GM18951 (cell line): ENCODE measurements around the gene SYNPO2.

Experiments used
- POLR2A ChIP-seq: IDR thresholded peaks from 4 replicates; pipeline ENCODE4 v1.6.1; 2011; ENCODE audit warnings: mild to moderate bottlenecking; ENCODE audit not compliant: insufficient read length, insufficient read depth; ENCODE audit errors: extremely low read depth
- in situ Hi-C: fragments of 300-500 bp; cut with MboI; formaldehyde crosslinking; loops from one replicate; pipeline ENCODE4 v1.12.0; 2022; ENCODE audit warnings: low sequenced_read_pairs, mixed read lengths, inconsistent platforms; ENCODE audit not compliant: unreplicated experiment

The SYNPO2 gene

DNA sequence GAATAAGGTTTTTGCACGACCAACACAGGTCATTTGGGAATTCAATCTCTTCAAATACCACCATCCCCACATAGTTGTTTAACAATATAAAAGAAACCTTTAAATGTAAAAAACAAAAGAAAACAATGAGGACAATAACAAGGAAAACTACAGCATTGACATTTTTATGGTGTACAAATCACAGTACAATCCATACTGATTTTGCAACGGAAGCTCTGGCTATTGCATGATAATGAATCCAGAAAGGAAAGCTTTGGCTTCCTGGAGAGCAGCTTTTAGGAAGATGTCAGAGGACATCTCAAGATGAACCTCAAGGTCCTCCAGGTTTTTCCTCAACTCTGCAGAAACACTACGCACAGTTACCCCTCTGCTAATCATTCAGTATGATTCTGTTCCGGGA is 135.4 kb downstream of the SYNPO2 start:
- in situ Hi-C loops: no loop called here
- no peak for TF ChIP-seq POLR2A

DNA sequence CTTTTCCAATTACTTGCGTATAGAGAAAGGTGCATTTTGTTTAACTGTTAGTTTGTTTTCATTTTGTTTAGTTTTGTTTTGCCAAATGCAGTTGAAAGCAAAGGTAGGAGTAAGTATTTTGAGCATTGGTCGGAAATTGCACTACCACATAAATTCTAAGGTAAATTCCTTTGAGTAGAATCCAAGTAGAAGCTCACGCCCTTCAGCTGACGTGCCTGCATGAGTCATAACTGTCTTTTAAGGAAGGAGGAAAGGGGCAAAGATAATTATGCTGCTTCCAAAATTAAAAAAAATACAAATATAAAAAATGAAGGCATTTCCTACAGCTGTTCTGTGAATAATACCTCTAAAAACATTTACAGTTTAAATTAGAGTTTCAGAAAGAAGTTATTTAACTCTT is 136.8 kb downstream of the SYNPO2 start:
- TF ChIP-seq POLR2A: no peak
- in situ Hi-C loops: loop anchor here (25.0 kb wide), 2 partner anchors 262 to 462 kb away; no protein-coding TSS in a partner anchor

DNA sequence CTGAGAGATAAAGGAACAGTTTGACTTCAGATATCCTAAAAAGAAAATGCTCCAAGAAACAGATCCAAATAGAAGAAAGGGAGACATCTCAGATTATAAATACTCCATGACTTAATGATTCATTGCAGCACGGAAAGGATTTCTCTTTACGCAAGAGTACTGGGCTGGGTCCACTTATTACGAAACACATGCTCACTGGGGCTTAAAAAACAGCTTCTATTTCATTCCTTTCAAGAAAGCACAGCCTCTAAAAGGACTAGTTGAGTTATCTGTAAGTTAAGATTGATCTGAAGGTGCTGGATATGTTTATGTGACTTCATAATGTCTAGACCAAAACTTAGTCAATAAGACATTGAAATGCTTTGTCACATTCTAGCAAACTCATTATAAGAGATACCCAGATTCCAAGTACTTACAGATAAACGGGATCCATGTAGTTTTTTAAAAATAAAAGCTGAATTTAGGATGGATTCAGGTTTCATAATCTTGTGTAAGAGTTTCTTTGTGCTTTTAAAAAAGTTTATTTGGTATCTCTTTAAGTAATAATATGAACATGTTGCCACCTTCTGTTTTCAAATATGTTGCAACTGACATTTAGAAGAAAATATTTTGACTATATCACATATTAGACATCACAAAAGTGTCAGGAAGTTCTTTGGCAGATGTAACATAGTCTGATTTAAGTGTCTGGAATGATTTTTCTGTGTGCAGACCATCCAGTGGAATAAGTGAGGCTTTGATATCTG is 137.4 kb downstream of the SYNPO2 start:
- in situ Hi-C loops: loop anchor here (25.0 kb wide), 2 partner anchors 261 to 461 kb away; no protein-coding TSS in a partner anchor
- TF ChIP-seq POLR2A: no peak

DNA sequence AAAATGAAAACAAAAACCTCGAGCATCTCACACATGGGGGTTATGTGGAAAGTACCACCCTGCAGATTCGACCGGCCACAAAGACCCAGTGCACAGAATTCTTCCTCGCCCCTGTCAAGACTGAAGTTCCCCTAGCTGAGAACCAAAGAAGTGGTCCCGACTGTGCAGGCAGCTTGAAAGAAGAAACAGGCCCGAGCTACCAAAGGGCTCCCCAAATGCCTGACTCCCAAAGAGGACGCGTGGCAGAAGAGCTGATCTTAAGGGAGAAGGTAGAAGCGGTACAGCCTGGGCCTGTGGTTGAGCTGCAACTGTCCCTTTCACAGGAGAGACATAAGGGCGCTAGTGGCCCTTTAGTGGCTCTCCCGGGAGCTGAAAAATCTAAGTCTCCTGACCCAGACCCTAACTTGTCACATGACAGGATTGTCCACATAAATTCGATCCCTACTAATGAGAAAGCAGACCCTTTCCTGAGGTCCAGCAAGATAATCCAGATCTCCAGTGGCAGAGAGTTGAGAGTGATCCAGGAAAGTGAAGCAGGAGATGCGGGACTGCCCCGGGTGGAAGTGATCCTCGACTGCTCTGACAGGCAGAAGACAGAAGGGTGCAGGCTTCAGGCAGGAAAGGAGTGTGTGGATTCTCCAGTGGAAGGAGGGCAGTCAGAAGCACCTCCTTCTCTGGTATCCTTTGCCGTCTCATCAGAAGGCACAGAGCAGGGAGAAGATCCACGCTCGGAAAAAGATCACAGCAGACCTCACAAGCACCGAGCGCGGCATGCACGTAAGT is 138.2 kb downstream of the SYNPO2 start:
- TF ChIP-seq POLR2A: no peak
- in situ Hi-C loops: loop anchor here (25.0 kb wide), 2 partner anchors 260 to 460 kb away; no protein-coding TSS in a partner anchor

DNA sequence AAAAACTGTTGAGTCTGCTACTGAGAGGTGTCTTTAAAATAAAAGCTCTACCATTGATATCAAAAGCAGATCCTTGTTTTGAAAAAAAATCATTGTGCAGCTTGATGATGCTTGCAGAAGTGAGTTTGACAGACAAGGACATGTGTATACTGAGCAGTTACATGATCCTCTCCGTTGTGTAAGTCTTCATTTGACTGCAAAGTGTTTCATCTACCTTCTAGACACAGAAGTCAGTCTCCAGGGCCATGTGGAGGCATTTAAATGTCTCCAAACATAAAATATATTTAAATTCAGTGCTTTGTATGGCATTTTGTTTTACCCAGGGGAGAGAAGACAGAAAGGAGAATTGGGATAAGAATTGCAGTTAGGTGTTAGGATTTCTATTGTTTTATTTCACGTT is 139.2 kb downstream of the SYNPO2 start:
- in situ Hi-C loops: loop anchor here (25.0 kb wide), 2 partner anchors 259 to 459 kb away; no protein-coding TSS in a partner anchor
- TF ChIP-seq POLR2A: no peak

DNA sequence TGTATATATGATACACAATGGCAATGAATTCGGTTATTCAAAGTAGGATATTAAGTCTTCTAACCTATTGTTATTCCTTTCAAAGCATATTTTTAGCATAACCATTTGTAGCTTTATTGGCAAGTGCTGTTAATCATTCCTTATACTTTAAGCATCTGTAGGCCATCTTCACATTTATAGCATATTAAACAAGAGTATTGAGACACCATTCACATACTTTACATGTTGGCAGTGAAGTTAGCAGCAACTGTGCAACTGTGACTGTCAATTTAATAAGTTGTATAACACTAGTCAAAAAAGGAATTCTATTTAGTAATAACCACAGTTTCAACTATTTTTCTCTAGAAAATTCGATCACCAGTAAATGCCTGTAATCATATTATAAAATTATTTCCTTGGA is 139.6 kb downstream of the SYNPO2 start:
- in situ Hi-C loops: loop anchor here (25.0 kb wide), 2 partner anchors 259 to 459 kb away; no protein-coding TSS in a partner anchor
- TF ChIP-seq POLR2A: no peak

DNA sequence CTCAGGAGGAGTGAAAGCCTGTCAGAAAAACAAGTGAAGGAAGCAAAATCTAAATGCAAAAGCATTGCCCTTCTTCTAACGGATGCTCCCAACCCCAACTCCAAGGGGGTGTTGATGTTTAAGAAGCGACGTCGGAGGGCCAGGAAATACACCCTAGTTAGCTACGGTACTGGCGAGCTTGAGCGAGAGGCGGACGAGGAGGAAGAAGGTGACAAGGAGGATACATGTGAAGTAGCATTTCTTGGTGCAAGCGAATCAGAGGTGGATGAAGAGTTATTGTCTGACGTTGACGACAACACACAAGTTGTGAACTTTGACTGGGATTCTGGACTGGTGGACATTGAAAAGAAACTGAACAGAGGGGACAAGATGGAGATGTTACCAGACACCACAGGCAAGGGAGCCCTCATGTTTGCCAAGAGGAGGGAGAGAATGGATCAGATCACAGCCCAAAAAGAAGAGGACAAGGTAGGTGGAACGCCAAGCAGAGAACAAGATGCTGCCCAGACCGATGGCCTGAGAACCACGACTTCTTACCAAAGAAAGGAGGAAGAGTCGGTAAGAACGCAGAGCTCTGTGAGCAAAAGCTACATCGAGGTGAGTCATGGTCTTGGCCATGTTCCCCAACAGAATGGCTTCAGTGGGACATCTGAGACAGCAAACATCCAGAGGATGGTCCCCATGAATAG is 141.3 kb downstream of the SYNPO2 start:
- TF ChIP-seq POLR2A: no peak
- in situ Hi-C loops: loop anchor here (25.0 kb wide), 2 partner anchors 257 to 457 kb away; no protein-coding TSS in a partner anchor

DNA sequence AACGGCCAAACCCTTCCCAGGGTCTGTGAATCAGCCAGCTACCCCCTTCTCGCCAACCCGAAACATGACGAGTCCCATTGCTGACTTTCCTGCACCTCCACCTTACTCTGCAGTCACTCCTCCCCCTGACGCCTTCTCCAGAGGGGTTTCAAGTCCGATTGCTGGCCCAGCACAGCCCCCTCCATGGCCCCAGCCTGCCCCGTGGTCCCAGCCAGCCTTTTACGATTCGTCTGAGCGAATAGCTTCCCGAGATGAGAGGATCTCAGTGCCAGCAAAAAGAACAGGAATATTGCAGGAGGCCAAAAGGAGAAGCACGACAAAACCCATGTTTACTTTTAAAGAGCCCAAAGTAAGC is 141.9 kb downstream of the SYNPO2 start:
- in situ Hi-C loops: loop anchor here (25.0 kb wide), 2 partner anchors 257 to 457 kb away; no protein-coding TSS in a partner anchor
- no peak for TF ChIP-seq POLR2A

DNA sequence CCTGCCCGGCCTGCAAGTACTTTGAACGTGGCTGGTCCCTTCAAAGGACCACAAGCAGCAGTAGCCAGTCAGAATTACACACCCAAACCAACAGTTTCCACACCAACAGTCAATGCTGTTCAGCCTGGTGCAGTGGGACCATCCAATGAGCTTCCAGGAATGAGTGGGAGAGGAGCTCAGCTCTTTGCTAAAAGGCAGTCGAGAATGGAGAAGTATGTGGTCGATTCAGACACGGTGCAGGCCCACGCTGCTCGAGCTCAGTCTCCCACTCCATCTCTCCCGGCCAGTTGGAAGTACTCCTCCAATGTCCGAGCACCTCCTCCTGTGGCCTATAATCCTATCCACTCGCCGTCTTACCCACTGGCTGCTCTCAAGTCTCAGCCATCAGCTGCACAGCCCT is 142.6 kb downstream of the SYNPO2 start:
- TF ChIP-seq POLR2A: no peak
- in situ Hi-C loops: loop anchor here (25.0 kb wide), 2 partner anchors 256 to 456 kb away; no protein-coding TSS in a partner anchor

DNA sequence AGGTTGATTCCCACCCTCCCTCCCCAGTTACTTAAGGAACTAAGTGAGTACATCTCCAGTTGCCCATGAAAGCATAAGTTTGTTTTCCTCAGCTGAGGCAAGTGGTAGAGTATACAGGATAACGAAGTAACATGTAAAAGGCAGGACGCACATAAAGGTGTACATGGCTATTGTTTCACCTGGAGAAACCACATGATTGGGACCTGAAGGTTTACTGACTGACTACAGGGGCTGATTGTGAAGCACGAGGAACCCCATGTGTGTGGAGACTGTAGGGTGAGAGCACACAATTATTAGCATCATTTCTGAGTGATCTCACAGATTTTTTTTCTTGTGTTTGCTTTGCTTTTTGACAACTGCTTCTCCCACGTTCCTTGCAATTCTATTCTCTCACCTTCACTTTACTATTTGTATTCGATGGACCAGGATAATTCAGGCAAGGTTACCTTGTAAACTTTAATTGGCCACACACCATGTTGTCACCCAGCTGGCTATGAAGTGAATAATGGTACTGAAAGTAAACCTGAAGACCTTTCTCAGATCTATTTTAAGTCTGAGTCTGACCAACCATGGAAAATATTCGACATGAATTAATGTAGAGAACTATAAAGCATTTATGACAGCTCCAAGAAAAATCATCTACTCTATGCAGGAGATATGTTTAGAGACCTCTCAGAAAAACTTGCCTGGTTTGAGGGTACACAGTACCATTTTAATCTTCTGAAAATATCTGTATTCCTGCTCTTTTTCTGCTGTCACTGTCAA is 144.4 kb downstream of the SYNPO2 start:
- in situ Hi-C loops: loop anchor here (25.0 kb wide), 2 partner anchors 254 to 454 kb away; no protein-coding TSS in a partner anchor

DNA sequence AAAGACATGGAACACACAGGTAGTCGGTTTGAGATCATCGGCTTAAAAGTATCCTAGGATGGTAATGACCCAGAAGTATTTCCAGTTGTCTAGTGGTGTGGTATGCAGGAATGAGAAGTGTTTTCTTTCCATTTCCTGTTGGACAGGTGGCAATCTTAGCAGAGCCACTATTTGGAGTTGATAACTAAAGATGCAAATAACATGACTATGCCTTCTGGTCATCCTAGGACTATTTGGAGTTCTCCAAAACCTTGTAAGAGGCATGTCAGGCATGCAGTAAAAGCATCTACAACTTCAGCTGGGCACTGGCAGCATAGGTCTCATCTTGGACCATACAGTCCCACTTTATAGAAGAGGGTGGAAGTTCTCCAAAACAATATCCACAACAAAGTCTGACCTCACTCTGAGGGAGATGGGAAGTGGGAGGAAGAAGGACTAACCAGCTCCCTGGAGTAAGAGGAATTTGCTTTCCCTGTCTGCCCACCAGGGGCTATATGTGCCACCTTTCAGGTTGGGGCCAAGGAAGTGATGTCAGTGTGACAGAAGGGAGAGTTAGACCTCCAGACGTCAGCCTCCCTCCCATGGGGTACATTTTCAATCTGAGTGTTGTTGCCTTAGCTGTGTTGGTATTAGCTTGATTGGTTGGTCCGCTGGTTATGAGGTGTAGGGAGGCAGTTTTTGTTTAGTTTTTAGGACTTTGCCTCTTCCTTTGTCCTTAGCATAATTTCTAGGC is 145.8 kb downstream of the SYNPO2 start:
- no peak for TF ChIP-seq POLR2A
- in situ Hi-C loops: loop anchor here (25.0 kb wide), 2 partner anchors 253 to 453 kb away; no protein-coding TSS in a partner anchor

More for the DNA sequence above, 144.4 kb downstream of the SYNPO2 start:
- TF ChIP-seq POLR2A: no peak
